Prostate gland (tissue), 2 donors: ENCODE data around the gene BRAT1.

ENCODE experiments used
- CTCF ChIP-seq, 4 experiments: fragments of 200-600 bp in 2 of 4; fragments of 450-650 bp in 2 of 4; sonication (generic) in 2 of 4; IDR thresholded peaks; 1 replicate in 3 of 4; 2 replicates in 1 of 4; pipeline ENCODE4 v1.5.1; 2016 to 2019; ENCODE audit warnings: antibody characterized with exemption in 4 of 4, mild to moderate bottlenecking in 2 of 4, moderate library complexity in 2 of 4
- POLR2A ChIP-seq: fragments of 450-650 bp; IDR thresholded peaks from one replicate; pipeline ENCODE4 v1.6.1; 2016; ENCODE audit warnings: antibody characterized with exemption, mild to moderate bottlenecking

GRCh38 chr7:2542011-2542915 is 13.1 kb downstream of the BRAT1 start:
- TF ChIP-seq CTCF (IDR thresholded peaks at IDR 0.05): no peak
- TF ChIP-seq POLR2A: no peak
